Measurements from ENCODE around the gene CCL16.

GRCh38 chr17:36008998-36009665 lies 27.8 kb upstream of the CCL16 start:
- TF ChIP-seq CTCF (conservative IDR thresholded peaks at IDR 0.05; ENCODE audit: low read length) (peak; percentile 76), EZH2phosphoT487 (IDR thresholded peaks at IDR 0.05; ENCODE audit: borderline replicate concordance, low read depth, low read length) (no peak)
